Stimulated activated naive CD8-positive, alpha-beta T cell treated with anti-CD3 and anti-CD28 coated beads, Interleukin-15, Interleukin-2, amounts not matched to agents 100 ng/mL and 50 ng/mL, for 24 hours (primary cell): ENCODE data around the gene CSNK1D.

Source experiments
- H3K27ac Mint-ChIP-seq: one replicate; pipeline ENCODE4 v1.8.0; 2021; ENCODE audit warnings: mild to moderate bottlenecking, mixed read lengths
- H3K27me3 Mint-ChIP-seq: one replicate; pipeline ENCODE4 v1.8.0; 2021; ENCODE audit warnings: mixed read lengths
- H3K36me3 Mint-ChIP-seq: one replicate; pipeline ENCODE4 v1.8.0; 2021; ENCODE audit warnings: low read depth, mixed read lengths
- H3K4me1 Mint-ChIP-seq: one replicate; pipeline ENCODE4 v1.8.0; 2021; ENCODE audit warnings: low read depth, mixed read lengths
- H3K4me3 Mint-ChIP-seq: one replicate; pipeline ENCODE4 v1.8.0; 2021; ENCODE audit warnings: mild to moderate bottlenecking, mixed read lengths
- H3K9me3 Mint-ChIP-seq: one replicate; pipeline ENCODE4 v1.8.0; 2021; ENCODE audit warnings: mixed read lengths

The CSNK1D gene

DNA sequence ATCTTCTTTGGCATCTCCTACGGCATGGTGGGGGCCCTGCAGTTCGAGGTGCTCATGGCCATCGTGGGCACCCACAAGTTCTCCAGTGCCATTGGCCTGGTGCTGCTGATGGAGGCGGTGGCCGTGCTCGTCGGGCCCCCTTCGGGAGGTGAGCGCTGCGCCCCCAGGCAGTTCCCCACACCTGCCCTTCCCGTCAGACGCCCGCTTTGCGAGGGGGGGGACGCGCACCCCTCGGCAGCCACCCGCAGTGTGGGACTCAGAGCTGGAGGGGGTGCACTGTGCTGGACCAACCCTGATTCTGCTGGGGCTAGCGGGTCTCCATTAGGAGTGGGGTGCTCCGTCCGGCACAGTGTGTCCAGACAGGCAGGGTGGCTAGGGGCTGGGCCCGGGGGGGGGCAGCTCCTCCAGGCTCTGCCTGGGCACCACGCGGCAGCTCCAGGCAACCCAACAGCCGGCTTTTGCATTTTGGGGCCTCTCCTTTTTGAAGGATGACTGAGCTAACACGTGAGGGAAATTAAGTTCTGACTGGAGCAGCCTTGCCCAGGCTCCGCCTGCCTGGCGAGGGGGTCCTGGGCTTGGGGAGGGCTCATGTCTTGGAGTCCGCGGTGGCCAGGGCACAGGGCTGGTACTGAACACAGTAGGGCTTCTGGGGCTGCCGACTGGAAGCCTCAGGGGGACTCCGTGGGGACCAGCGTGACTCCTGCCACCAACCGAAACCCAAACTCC, 35.6 kb downstream of the CSNK1D start:
- H3K27ac Mint-ChIP-seq, result no peak overlapping the region
- H3K9me3 Mint-ChIP-seq, result no peaks in the 10 kb centered on the region
- H3K27me3 Mint-ChIP-seq, result no peaks in the 10 kb centered on the region
- peaks cover 5% of the 10 kb centered on the region for H3K36me3 Mint-ChIP-seq
- H3K4me3 Mint-ChIP-seq, result no peak overlapping the region
- H3K4me1 Mint-ChIP-seq, result peaks cover 55% of the 10 kb centered on the region

DNA sequence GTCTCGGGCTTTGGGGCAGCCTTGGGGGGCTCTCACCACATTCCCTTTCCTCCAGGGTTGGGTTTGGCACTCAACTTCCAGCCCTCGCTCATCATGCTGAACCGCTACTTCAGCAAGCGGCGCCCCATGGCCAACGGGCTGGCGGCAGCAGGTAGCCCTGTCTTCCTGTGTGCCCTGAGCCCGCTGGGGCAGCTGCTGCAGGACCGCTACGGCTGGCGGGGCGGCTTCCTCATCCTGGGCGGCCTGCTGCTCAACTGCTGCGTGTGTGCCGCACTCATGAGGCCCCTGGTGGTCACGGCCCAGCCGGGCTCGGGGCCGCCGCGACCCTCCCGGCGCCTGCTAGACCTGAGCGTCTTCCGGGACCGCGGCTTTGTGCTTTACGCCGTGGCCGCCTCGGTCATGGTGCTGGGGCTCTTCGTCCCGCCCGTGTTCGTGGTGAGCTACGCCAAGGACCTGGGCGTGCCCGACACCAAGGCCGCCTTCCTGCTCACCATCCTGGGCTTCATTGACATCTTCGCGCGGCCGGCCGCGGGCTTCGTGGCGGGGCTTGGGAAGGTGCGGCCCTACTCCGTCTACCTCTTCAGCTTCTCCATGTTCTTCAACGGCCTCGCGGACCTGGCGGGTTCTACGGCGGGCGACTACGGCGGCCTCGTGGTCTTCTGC, 36.3 kb downstream of the CSNK1D start:
- peaks cover under 1% of the 10 kb centered on the region for H3K36me3 Mint-ChIP-seq

DNA sequence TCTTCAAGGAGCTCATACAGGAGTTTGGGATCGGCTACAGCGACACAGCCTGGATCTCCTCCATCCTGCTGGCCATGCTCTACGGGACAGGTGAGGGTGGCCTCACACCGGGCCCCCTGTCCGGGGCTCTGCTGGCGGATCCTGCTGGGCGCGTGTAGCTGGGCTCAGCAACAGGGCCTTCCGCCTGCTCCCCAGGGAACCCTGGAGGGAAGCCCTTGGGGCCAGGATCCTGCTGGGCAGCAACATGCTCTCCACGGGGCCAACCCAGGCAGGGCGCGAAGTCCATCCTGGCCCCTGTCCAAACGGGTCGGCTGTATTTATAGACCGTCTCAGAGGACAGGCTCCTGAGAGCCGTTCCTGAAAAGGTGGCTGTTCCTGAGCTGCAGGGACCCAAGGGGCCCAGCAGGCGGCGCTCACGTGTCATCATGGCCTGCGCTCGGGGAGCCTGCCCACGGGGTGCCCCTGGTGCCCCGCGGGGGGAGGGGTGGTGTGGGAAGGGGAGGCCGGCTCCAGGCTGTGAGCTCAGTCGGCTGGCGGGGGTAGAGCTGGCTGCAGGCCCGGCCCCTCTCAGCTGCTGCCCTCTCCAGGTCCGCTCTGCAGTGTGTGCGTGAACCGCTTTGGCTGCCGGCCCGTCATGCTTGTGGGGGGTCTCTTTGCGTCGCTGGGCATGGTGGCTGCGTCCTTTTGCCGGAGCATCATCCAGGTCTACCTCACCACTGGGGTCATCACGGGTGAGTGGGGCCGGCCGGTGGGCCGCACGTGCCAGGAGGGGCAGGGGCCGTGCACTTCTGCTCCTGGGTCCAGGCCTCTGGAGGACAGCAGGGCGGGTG, 37.1 kb downstream of the CSNK1D start:
- H3K4me3 Mint-ChIP-seq, result no peak overlapping the region
- H3K4me1 Mint-ChIP-seq, result peaks cover 40% of the 10 kb centered on the region
- H3K36me3 Mint-ChIP-seq, result no peaks in the 10 kb centered on the region
- H3K9me3 Mint-ChIP-seq, result no peaks in the 10 kb centered on the region
- no peak overlapping the region for H3K27ac Mint-ChIP-seq
- no peaks in the 10 kb centered on the region for H3K27me3 Mint-ChIP-seq

More for the DNA sequence above, 36.3 kb downstream of the CSNK1D start:
- H3K4me3 Mint-ChIP-seq, result no peak overlapping the region
- H3K27me3 Mint-ChIP-seq, result no peaks in the 10 kb centered on the region
- peaks cover 49% of the 10 kb centered on the region for H3K4me1 Mint-ChIP-seq
- no peaks in the 10 kb centered on the region for H3K9me3 Mint-ChIP-seq
- H3K27ac Mint-ChIP-seq, result no peak overlapping the region

DNA sequence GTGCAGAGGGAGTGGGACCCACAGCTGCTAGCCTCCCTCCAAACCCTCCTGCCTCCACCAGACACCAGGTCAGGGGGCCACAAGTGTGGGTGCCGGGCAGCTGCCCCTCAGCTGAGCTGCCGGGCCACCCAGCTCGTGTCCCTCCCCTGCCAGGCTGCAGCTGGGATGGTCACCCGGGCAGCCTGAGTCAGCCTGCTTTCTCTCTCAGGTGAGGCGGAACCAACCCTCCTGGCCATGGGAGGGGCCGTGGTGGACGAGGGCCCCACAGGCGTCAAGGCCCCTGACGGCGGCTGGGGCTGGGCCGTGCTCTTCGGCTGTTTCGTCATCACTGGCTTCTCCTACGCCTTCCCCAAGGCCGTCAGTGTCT, 37.7 kb downstream of the CSNK1D start:
- no peaks in the 10 kb centered on the region for H3K36me3 Mint-ChIP-seq
- H3K4me1 Mint-ChIP-seq, result peaks cover 34% of the 10 kb centered on the region
- H3K27me3 Mint-ChIP-seq, result no peaks in the 10 kb centered on the region
- H3K4me3 Mint-ChIP-seq, result no peak overlapping the region
- no peaks in the 10 kb centered on the region for H3K9me3 Mint-ChIP-seq
- no peak overlapping the region for H3K27ac Mint-ChIP-seq

DNA sequence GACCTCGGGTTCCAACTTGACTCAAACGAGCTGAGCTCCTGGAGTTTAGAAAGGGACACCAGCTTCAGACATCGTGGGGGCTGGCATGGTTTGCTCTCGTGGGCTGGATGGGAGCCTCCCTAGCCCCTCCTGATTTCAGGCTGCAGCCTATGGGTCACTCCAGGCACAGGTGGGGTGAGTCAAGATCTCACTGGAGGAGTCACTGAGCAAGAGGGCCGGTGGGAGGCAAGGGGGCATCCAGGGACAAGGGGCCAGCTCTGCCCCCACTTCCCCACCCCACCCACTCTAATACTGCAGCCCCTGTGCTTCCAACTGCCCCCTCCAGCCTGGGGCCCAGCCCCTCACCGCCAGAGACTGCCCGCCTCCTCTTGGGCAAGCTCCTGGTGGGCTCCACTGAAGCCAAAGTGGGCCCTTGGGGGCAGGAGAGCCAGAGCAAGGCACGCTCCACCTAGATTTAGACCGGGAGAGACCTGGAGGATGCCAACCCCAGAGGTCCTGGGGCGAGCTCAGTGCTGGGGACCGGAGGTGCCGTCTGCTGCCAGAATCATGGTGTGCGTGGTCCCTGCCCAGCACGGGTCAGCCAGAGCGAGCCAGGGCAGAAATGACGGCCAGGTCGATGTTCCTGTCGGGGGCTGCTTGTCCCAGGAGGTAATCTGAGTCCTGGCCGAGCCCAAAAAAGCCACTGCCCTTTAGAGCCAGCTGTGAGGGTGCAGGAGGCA, 38.3 kb downstream of the CSNK1D start:
- no peaks in the 10 kb centered on the region for H3K27me3 Mint-ChIP-seq
- no peak overlapping the region for H3K27ac Mint-ChIP-seq
- no peak overlapping the region for H3K4me3 Mint-ChIP-seq
- H3K9me3 Mint-ChIP-seq, result no peaks in the 10 kb centered on the region
- H3K4me1 Mint-ChIP-seq, result peaks cover 29% of the 10 kb centered on the region
- no peaks in the 10 kb centered on the region for H3K36me3 Mint-ChIP-seq

DNA sequence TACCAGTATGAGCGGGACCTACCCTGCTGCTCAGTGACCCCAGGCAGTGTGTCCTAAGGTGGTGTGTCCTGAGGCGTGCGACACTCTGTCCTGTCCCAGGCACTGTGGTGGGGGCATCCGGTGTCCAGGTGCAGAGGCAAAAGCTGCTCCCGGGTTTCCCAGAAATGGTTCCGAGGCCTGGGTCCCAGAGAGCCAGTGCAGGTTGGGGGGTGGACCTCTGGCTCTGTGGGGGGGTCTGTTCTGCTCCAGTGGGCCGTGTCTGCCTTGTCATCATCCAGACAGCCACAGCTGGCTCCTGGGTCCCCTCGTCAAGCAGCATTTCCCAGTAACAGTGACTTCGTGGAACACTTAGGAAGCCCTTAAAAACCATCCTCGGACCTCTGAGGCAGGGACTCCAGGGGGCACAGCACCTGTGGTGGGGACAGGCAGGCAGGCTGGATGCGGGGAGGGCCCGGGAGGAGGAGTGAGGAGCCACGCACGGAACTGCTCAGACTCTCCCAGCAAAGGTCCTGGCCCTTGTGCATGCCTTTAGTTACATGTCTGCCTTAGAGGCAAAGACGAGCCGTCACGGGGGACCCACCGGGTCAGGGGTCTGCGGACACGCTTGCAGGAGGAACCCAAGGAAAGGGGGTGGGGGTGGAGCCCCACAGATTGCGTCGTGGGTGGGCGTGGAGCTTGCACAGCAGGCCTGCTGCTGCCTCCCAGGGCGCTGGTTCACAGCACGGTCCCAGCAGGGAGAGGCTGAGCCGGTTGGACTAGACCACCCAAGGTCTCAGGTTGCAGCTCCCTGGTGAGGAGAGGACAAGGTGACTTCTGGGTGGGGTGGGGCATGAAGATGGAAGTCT, 39.1 kb downstream of the CSNK1D start:
- H3K27ac Mint-ChIP-seq, result no peak overlapping the region

DNA sequence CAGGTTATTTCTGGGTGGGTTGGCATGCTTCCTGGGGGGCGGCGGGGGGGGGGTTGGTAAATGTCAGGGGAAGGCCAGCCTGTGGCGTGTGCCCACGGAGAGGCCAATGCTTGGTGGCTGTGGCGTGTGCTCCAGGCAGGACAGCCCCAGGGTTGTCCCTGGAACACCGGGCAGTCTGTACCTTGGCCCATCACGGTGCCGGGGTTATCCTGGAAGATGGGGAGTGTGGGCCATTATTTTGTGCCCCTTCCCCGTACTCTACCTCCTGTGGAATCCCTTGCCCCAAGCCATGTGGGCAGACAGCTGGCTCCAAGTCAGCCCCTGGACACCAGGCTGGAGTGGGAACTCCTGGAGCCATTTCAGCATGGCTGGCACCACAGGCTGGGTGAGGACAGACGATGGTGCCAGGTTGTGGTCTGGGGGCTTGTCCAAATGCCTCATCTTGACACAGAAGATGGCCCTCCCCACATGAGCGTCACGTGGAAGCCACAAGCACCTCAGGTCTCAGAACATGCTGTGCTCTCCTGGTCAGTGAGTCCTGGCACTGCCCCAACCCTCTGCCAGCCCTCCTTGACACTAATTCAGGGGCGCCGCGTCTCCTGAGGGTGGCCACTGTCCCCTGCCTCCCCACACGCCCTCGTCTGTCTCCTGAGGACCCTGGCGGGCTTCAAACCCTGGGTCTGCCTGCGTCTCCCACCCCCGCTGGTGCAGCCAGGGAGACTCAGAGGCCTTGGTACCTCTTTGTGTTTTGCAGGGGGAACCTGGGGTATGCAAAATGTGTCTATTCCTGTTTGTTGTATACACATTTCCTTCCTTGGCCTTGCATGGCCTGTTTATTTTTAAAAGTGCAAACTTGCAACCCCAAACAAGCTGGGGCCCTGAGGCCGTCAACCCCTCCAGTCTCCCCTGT, 40.4 kb downstream of the CSNK1D start:
- no peaks in the 10 kb centered on the region for H3K27me3 Mint-ChIP-seq
- no peak overlapping the region for H3K27ac Mint-ChIP-seq
- peaks cover 13% of the 10 kb centered on the region for H3K4me1 Mint-ChIP-seq
- H3K9me3 Mint-ChIP-seq, result no peaks in the 10 kb centered on the region
- no peak overlapping the region for H3K4me3 Mint-ChIP-seq
- no peaks in the 10 kb centered on the region for H3K36me3 Mint-ChIP-seq

More for the DNA sequence above, 39.1 kb downstream of the CSNK1D start:
- Mint-ChIP-seq H3K27me3 (no peaks in the 10 kb centered on the region), H3K36me3 (no peaks in the 10 kb centered on the region), H3K4me1 (peaks cover 26% of the 10 kb centered on the region), H3K9me3 (no peaks in the 10 kb centered on the region), H3K4me3 (no peak overlapping the region)

DNA sequence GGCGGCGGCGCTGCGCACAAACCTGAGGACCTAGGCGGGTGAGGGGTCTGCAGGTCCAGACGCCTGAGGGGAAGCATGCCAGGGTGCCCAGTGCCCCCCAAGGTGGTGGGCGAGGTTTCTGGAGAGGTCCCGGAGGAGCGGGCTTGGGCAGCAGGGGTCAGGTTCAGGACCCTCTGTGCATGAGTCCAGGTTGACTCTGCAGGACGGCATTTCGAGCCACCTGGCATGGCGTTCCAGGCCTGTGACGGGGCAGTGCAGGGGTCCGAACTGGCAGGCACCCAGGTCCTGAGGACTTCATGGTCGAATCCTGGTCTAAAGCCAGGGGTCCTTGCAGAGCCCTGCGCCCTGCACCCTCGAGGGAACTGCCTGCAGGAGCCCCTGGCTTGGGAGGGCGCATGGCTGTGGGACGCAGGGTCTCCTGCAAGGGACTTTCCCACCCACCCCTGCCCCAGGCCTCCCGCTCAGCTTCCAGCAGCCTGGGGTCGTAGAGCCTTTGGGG, 41.1 kb downstream of the CSNK1D start:
- H3K4me3 Mint-ChIP-seq, result no peak overlapping the region
- H3K27ac Mint-ChIP-seq, result no peak overlapping the region
- H3K4me1 Mint-ChIP-seq, result peaks cover 5% of the 10 kb centered on the region
- no peaks in the 10 kb centered on the region for H3K9me3 Mint-ChIP-seq
- no peaks in the 10 kb centered on the region for H3K36me3 Mint-ChIP-seq
- H3K27me3 Mint-ChIP-seq, result no peaks in the 10 kb centered on the region

DNA sequence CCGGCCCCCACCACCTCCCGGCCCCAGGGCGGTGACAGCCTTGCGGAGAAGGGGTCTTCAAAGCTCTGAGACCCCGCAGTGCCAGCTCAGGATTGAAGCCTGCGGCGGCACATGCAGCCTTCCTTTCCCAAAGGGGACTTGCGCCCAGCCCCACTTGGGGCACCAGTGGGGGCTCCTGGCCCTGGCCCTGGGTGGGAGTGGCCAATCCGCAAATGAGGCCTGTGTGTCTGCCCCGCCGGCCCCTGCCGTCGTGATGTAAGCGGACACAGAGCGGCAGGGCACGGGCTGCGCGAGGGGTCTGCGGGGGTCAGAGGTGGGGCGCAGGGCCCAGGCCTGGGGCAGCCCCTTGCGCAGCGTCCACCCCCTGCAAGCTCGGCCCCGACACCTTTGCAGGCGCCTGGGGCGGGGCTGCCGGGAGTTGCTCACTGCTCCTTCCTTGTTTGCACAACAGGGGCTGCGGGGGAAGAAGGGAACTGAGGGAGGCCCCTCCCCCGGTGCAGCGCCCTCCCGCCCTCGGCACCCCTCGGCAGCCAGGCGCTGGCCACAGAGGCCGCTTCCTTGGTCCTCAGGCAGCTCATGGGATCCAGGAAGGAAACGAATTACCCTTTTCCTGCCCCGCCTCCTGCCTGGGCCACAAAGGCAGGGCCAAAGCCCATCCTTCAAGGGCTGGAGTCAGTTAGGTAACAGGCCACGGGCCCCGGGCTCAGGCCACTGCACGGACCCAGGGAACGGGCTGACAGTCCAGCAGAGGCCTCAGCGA, 41.8 kb downstream of the CSNK1D start:
- H3K4me1 Mint-ChIP-seq, result peaks cover 5% of the 10 kb centered on the region
- H3K9me3 Mint-ChIP-seq, result no peaks in the 10 kb centered on the region
- no peak overlapping the region for H3K27ac Mint-ChIP-seq
- no peak overlapping the region for H3K4me3 Mint-ChIP-seq
- no peaks in the 10 kb centered on the region for H3K27me3 Mint-ChIP-seq
- no peaks in the 10 kb centered on the region for H3K36me3 Mint-ChIP-seq

DNA sequence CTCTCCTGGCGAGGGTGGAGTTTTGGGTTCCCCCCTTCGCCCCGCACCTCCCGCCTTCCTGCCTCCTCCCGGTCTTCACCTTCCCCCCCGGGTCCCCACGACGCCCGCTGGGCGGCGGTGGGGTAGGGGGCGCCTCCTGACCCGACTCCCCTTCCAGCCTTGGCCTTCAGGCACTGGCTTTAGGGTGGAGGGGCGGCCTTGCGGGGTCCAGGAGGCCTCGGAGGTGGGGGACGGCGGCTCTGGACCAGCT, 42.3 kb downstream of the CSNK1D start:
- Mint-ChIP-seq H3K9me3 (no peaks in the 10 kb centered on the region), H3K27ac (no peak overlapping the region), H3K36me3 (no peaks in the 10 kb centered on the region), H3K27me3 (no peaks in the 10 kb centered on the region), H3K4me3 (no peak overlapping the region), H3K4me1 (peaks cover 5% of the 10 kb centered on the region)

DNA sequence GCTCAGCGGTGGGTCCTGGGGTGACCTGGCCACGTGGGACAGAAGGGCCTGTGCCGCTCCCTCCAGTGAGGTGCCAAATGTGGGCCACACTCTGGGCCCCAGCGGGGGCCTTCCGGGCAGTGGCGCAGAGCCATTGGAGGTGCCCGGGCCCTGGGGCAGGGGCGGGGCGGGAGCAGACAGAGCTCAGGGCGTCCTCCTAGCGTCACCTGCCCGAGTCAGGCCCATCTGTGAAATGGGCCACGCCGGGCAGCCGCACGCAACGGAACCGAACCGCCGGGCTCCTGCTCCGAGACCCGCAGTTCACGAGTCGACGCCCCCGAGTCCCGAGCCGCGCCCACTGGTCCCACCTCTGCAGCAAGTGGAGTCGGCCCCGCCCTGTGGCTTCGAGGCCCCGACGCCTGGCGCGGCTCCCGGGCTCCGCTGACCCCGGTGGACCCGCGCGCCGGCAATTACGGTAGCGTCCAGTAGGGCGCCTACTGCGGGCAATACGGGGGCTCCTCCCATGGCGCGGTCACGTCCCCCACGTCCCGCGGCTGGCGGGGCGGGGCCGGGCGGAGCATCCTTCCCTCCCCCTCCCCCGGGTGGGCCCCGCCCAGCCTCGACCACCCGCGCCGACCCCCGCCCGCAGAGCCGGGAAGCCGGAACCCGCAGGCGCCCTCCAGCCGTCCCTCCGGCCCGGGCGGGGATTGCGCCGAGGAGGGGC, 42.7 kb downstream of the CSNK1D start:
- Mint-ChIP-seq H3K4me1 (peaks cover 5% of the 10 kb centered on the region), H3K4me3 (peak overlapping the region; percentile 85), H3K27ac (no peak overlapping the region), H3K27me3 (no peaks in the 10 kb centered on the region), H3K9me3 (no peaks in the 10 kb centered on the region), H3K36me3 (no peaks in the 10 kb centered on the region)
